T follicular helper cell (primary cell): ENCODE measurements around the gene BRAT1.
"Not testable (repeated sequence)": the region's sequence is repeated elsewhere in the genome, so short reads cannot be mapped to it uniquely, and the experiment has no call there.

Source experiments
- DNase-seq: peaks from one replicate; pipeline ENCODE4 v3.0.0-alpha.2; 2020; ENCODE audit warnings: low read depth
- total RNA-seq, 2 experiments: gene quantifications; one replicate each; lab custom pipeline; 2026; lab: John Stamatoyannopoulos, UW

BRAT1 gene
- 56.7 to 75.9 reads per million in 2 experiments for total RNA-seq

- peak; percentile 93 for DNase-seq
Measured at GRCh38 chr7:2555121-2556052, at the start of gene BRAT1. Gene BRAT1 (minus strand): TSS chr7:2555524. CDS start chr7:2554431, 1,093 bp downstream.

- no peak for DNase-seq
Measured at GRCh38 chr7:2604608-2605174, 49.4 kb upstream of the BRAT1 start.

DNA sequence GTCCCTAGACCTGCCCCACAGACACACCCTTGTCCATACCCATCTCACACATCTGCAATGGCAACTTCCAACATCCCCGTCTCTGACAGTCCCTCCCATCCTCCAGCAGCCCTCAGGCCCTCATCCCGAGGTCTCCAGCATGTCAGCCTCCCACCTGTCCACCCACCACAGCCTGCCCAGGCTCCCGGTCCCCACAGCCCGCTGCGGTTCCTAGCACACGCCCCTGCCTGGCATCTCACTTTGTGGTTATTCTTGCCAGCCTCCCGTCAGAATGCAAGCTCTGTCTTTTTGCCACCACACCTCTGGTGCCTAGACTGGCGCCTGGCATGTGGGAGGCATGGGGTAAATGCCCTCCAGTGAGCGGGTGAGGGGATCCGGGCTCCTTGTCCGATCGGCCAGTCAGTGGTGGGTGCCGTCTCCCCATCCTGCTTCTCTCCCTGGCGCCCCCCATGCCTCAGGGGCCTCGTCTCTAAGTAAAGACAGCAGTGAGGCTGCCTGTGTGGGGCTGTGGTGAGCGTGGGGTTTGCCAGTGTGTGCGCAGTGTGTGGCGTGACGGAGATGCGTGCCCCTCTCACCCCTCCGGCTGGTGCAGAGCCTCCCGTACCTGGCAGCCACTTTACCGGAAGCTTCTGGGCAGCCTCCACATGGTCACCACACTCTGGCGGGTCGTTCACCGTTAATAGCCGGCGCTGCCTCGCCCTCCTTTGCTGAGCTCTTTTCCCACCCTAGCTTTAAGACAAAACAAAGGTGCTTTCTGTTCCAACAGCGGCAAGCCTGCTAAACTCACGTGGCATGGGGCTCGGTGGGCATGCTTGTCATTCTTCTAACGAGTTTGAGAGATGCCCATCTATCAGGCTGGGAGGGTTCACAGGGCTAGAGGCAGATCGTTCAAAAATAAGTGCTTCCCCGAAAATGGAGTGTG is 48.0 kb upstream of the BRAT1 start:
- DNase-seq = no peak

GRCh38 chr7:2602406-2603043 is 47.2 kb upstream of the BRAT1 start:
- DNase-seq = no peak

GRCh38 chr7:2601907-2602306 is 46.6 kb upstream of the BRAT1 start:
- DNase-seq = no peak

- DNase-seq = no peak
Measured at GRCh38 chr7:2601065-2601464, 45.7 kb upstream of the BRAT1 start.

- no peak for DNase-seq
Measured at GRCh38 chr7:2598154-2598823, 43.0 kb upstream of the BRAT1 start.

DNA sequence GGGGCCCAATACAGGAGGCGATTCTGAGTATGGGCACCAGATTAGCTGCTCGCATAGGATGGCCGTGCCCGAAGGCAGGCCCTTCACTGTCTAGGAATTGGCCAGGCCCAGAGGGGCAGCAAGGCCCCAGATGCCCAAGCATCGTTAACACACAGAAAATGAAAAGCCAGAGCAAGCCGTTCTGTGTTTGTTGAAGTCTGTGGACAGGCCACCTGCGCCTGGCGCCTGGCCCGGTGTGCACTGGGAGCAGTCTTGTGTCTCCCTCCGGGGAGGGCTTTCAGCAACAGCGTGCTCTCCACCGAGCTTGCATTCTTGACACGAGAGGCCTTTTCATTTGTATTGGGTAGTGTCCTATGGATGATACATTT is 41.9 kb upstream of the BRAT1 start:
- no peak for DNase-seq

DNA sequence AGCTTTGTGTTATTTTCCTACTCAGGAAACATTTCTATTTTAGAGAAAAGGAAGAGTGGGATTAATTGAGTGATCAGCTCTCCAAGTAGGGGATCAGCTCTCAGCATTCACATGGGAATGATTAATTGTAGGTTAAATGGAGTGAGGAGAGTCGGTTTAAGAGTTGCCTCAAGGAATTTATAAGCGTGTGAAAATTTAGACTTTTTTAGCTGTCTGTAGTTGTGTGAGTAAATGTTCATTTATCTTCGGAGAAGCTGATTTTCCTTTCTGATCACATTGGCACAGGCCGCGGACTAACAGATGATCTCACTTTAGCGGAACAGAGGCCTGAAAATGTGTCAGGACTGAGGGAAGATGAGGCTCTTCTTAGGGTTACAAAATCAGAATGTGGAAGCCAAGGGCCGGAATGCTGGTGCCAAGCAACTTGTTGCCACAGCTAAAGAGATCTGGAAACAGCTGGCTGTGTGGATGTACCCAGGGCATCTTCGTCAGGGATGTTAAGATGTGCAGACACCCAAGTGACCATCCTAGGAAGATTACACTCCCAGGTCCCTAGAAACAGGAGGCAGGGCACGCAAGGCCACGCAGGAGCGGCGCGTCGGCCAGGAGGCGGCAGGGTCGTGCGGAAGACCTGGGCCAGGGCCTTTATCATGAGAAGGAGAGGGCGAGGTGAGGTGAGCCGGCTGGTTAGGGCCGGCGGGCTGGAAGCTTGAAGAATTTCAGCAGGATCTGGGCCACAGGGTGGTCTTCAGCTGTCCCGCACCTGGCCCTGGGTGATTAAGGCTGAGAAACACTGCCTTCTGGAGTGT is 41.3 kb upstream of the BRAT1 start:
- DNase-seq = no peak

DNA sequence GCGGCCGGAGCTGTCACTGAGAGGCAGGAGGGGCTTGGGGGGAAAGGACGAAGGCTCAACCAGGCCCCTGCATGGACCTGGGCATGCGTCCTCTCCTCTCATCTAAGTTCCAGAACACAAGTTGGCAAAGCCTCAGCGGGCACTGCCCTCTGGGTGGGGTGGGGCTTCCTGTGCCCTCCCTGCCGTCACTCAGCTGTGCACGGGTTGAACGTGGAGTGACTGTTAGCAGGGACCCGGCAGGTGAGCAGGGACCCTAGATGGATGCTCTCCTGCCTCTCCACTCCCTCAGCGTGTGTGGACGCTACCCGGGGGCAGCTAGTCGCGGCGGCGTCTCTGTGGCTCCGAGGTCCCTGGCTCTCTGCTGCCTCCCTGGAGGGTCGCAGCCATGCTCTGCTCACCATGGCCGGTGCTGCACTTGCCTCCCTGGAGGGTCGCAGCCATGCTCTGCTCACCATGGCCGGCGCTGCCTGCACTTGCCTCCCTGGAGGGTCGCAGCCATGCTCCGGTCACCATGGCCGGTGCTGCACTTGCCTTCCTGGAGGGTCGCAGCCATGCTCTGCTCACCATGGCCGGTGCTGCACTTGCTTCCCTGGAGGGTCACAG is 40.0 kb upstream of the BRAT1 start:
- no peak for DNase-seq

DNA sequence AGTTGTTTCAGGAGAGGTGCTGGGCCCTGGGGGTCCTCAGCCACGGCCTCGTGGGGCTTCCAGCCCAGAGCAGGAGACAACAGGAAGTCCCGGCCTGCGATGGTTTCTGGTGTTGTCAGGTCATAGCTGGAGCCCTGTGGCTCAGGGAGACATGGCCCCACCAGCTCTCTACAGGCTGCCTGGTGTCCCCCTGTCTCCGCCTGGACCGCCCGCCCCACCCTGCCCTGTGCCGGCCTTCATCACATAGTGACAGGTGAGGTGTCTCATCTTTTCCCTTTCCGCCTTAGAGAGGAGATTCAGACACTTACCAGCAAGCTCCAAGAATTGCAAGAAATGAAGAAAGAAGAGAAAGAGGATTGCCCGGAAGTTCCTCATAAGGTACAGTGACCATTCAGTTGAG is 39.3 kb upstream of the BRAT1 start:
- DNase-seq = no peak

DNA sequence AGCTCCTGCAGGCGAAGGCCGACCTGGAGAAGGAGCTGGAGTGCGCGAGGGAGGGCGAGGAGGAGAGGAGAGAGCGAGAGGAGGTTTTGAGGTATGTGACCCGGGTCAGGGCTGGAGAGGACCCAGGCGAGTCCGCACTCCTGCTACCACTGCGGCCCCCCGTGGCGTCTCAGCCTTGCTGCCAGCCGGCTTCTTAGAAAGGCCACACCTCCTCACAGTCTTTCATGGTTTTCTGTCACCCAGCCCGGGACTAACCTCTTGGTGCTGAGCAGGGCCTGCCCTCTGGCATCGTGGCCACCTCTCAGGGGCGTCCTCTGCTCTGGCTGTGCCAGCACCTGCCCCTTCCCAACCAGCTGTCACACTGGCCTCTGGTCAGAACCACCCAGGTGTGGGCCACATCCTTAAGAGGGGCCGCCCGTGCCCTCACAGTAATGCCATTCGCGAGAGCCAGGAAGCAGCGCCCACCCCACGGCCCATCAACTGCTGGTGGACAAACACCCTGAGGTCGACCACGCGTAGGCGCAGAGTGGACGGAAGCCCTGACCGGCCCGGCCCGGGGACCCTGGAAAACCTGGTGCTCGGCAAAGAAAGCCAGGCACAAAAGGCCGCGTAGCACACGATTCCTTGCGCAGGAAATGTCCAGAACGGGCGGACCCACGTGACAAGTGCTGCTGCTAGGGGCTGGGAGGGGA is 37.9 kb upstream of the BRAT1 start:
- DNase-seq = no peak

GRCh38 chr7:2592375-2592865 is 37.1 kb upstream of the BRAT1 start:
- DNase-seq = no peak

- DNase-seq = not testable (repeated sequence)
Measured at GRCh38 chr7:2589941-2590340, 34.6 kb upstream of the BRAT1 start.

DNA sequence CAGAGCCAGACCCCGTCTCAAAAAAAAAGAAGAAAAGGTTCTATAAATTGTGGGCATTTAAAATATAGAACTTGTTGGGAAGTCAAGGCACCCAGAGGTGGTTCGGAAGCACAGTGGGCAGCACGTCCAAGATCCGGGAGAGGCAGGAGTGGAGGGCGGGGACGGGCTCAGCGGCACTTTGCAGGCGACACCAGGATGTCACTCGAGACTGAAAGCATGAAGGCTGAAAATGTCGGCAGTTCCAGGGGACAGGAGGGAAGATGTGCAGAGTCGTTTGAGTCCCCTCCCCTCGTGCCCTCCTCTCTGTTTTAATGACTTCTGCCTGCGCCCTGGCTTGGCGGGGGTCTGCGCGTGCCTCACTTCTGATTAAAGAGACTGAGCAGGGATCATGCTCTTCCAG is 34.0 kb upstream of the BRAT1 start:
- DNase-seq = no peak

DNA sequence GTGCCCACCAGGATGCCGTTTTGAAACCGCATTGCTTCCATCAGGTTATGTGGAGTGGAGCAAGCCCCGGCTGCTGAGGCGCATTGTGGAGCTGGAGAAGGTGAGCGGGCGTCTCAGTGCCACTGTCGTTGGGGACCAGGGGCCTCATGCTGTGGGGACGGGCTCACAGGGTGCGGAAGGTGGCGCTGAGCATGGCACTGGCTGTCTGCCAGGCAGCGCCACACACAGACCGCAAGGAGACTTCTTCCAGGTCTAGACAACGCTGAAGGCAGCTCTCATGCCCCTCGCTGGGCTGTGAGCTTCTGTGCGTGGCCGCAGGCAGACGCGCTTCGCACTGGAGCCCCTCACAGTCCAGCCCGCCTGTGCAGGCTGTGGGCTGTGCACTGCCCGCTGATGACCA is 32.5 kb upstream of the BRAT1 start:
- DNase-seq = no peak

DNA sequence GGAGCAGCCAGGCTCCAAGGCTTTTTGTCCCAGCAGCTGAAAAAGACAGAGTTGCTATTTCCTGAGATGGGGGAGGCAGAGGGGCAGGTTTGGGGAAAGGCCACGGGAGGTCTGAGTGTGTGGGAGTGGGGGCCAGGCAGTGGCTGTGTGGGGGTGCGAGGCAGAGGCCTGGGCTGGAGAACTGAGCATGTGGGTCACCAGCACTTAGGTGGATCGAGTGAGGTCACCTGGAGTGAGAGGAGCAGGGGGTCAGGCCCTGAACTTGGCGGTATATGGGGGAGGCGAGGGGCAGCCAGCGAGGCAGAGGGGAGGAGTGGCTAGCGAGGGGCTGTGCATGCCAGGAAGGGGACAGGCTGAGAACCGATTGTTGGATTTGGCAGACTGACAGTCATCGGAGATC is 31.8 kb upstream of the BRAT1 start:
- DNase-seq = no peak

DNA sequence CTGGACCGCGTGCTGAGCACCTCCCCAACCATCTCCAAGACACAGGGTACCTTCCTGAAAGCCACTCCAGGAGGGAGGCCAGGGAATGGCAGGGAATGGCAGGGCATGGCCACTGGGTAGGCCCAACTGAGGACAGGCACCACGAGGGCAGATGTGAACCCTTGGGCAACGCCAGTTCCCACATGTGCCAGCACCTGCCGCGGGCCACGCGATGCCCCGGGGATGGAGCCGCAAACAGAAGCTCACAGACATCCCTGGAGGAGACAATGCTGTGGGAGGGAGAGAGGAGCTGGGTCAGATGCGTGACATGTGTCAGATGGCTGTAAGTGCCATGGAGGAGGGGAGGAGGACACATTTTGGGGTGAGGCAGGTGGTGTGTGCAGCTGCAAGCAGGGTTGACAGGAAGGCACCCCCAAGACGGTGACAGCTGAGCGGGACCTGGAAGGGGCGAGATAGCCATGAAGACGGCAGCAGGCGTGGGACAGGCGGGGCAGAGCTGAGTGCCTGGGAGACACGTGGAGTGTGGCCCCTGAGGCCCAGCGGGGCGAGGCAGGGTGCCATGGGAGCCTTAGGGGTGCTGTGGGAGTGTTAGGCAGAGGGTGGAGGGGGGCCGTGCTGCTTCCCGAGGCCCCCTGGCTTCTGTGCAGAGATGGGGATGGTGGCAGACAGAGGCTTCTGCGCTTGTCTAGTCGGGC is 31.1 kb upstream of the BRAT1 start:
- no peak for DNase-seq

DNA sequence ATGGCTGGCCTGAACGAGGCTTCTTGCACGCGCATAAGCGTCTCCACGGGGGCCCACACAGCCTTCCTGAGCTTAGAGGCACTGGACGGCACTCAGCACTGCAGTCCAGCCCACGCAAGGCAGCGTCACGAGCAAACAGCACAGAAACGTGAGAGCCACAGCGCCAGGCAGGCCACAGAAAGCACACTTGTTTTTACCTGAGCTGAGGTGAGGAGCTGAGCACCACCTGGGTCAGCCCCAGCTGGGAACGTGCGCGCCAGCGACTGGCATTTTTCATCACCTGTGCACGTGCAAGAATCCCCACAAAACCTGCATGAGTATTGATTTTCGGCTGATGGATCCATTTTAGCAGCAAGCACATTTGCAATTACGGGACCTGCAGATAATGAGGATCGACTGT is 30.1 kb upstream of the BRAT1 start:
- DNase-seq = no peak
